ENCODE results near the gene FAAP20. TPM values are rescaled to one million over a fixed set of nuclear protein-coding genes. Genes with fewer than 3 reads are reported as not detected.

FAAP20 gene
- total and polyA plus RNA-seq, 2 experiments from 2014 or later = 79.1 to 167 TPM

DNA sequence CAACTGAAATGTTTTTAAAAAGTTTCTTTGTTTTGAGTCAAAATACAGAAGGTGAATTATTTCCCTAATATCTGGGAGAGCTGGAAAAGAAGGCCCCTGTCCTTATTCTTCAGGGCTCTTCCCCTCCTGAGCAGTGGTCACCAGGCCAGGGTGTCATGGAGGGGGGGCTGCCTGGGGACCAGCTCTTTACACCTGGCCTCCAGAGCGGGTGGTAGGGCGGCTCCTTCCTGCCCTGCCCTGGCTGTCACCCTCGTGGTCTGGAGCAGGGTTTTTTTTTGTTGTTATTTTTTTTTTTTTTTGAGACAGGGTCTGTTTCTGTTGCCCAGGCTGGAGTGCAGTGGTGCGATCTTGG lies 40.2 kb upstream of the FAAP20 start:
- Histone ChIP-seq H3K4me1 (ENCODE audit: insufficient read depth) (peaks cover 37% of the 10 kb centered on the region; the same call in 1 of the 2 replicates), H3K27me3 (ENCODE audit: insufficient read depth) (no peaks in the 10 kb centered on the region), H3K27ac (ENCODE audit: low read depth) (0 out of 2 replicates have a peak overlapping the region, but pooled peaks have one; percentile 55), H2AFZ (no peak overlapping the region), H3K36me3 (ENCODE audit: insufficient read depth) (no peaks in the 10 kb centered on the region), H3K9me2 (ENCODE audit: insufficient read depth) (no peaks in the 10 kb centered on the region), H3K79me2 (replicated peaks; ENCODE audit: insufficient read depth) (peaks cover 100% of the 10 kb centered on the region), H3K4me3 (no peak overlapping the region), H4K20me1 (replicated peaks; ENCODE audit: insufficient read depth) (peaks cover 86% of the 10 kb centered on the region), H3F3A (replicated peaks; ENCODE audit: low read depth) (peaks cover 13% of the 10 kb centered on the region; the same call in 1 of the 2 replicates), H3K4me2 (no peak overlapping the region)
- TF ChIP-seq EZH2phosphoT487 (IDR thresholded peaks at IDR 0.05; ENCODE audit: unreplicated experiment) (no peak), JUNB (IDR thresholded peaks at IDR 0.05; ENCODE audit: unreplicated experiment) (no peak), ZNF114 (CRISPR knock-in tag; IDR thresholded peaks at IDR 0.05) (no peak), NANOG (IDR thresholded peaks at IDR 0.05; ENCODE audit: borderline replicate concordance) (no peak), ZNF331 (CRISPR knock-in tag; IDR thresholded peaks at IDR 0.05; ENCODE audit: low read depth) (no peak), EZH2 (IDR thresholded peaks at IDR 0.05; ENCODE audit: low read depth, unreplicated experiment) (no peak), CREB1 (CRISPR knock-in tag; IDR thresholded peaks at IDR 0.05; ENCODE audit: low read depth) (no peak)
- TF ChIP-seq, protein P1, sequence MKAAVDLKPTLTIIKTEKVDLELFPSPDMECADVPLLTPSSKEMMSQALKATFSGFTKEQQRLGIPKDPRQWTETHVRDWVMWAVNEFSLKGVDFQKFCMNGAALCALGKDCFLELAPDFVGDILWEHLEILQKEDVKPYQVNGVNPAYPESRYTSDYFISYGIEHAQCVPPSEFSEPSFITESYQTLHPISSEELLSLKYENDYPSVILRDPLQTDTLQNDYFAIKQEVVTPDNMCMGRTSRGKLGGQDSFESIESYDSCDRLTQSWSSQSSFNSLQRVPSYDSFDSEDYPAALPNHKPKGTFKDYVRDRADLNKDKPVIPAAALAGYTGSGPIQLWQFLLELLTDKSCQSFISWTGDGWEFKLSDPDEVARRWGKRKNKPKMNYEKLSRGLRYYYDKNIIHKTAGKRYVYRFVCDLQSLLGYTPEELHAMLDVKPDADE (IDR thresholded peaks at IDR 0.05) = no peak
- TF ChIP-seq, protein P2, sequence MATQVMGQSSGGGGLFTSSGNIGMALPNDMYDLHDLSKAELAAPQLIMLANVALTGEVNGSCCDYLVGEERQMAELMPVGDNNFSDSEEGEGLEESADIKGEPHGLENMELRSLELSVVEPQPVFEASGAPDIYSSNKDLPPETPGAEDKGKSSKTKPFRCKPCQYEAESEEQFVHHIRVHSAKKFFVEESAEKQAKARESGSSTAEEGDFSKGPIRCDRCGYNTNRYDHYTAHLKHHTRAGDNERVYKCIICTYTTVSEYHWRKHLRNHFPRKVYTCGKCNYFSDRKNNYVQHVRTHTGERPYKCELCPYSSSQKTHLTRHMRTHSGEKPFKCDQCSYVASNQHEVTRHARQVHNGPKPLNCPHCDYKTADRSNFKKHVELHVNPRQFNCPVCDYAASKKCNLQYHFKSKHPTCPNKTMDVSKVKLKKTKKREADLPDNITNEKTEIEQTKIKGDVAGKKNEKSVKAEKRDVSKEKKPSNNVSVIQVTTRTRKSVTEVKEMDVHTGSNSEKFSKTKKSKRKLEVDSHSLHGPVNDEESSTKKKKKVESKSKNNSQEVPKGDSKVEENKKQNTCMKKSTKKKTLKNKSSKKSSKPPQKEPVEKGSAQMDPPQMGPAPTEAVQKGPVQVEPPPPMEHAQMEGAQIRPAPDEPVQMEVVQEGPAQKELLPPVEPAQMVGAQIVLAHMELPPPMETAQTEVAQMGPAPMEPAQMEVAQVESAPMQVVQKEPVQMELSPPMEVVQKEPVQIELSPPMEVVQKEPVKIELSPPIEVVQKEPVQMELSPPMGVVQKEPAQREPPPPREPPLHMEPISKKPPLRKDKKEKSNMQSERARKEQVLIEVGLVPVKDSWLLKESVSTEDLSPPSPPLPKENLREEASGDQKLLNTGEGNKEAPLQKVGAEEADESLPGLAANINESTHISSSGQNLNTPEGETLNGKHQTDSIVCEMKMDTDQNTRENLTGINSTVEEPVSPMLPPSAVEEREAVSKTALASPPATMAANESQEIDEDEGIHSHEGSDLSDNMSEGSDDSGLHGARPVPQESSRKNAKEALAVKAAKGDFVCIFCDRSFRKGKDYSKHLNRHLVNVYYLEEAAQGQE (IDR thresholded peaks at IDR 0.05; ENCODE audit: unreplicated experiment) = no peak
- TF ChIP-seq, protein P3, sequence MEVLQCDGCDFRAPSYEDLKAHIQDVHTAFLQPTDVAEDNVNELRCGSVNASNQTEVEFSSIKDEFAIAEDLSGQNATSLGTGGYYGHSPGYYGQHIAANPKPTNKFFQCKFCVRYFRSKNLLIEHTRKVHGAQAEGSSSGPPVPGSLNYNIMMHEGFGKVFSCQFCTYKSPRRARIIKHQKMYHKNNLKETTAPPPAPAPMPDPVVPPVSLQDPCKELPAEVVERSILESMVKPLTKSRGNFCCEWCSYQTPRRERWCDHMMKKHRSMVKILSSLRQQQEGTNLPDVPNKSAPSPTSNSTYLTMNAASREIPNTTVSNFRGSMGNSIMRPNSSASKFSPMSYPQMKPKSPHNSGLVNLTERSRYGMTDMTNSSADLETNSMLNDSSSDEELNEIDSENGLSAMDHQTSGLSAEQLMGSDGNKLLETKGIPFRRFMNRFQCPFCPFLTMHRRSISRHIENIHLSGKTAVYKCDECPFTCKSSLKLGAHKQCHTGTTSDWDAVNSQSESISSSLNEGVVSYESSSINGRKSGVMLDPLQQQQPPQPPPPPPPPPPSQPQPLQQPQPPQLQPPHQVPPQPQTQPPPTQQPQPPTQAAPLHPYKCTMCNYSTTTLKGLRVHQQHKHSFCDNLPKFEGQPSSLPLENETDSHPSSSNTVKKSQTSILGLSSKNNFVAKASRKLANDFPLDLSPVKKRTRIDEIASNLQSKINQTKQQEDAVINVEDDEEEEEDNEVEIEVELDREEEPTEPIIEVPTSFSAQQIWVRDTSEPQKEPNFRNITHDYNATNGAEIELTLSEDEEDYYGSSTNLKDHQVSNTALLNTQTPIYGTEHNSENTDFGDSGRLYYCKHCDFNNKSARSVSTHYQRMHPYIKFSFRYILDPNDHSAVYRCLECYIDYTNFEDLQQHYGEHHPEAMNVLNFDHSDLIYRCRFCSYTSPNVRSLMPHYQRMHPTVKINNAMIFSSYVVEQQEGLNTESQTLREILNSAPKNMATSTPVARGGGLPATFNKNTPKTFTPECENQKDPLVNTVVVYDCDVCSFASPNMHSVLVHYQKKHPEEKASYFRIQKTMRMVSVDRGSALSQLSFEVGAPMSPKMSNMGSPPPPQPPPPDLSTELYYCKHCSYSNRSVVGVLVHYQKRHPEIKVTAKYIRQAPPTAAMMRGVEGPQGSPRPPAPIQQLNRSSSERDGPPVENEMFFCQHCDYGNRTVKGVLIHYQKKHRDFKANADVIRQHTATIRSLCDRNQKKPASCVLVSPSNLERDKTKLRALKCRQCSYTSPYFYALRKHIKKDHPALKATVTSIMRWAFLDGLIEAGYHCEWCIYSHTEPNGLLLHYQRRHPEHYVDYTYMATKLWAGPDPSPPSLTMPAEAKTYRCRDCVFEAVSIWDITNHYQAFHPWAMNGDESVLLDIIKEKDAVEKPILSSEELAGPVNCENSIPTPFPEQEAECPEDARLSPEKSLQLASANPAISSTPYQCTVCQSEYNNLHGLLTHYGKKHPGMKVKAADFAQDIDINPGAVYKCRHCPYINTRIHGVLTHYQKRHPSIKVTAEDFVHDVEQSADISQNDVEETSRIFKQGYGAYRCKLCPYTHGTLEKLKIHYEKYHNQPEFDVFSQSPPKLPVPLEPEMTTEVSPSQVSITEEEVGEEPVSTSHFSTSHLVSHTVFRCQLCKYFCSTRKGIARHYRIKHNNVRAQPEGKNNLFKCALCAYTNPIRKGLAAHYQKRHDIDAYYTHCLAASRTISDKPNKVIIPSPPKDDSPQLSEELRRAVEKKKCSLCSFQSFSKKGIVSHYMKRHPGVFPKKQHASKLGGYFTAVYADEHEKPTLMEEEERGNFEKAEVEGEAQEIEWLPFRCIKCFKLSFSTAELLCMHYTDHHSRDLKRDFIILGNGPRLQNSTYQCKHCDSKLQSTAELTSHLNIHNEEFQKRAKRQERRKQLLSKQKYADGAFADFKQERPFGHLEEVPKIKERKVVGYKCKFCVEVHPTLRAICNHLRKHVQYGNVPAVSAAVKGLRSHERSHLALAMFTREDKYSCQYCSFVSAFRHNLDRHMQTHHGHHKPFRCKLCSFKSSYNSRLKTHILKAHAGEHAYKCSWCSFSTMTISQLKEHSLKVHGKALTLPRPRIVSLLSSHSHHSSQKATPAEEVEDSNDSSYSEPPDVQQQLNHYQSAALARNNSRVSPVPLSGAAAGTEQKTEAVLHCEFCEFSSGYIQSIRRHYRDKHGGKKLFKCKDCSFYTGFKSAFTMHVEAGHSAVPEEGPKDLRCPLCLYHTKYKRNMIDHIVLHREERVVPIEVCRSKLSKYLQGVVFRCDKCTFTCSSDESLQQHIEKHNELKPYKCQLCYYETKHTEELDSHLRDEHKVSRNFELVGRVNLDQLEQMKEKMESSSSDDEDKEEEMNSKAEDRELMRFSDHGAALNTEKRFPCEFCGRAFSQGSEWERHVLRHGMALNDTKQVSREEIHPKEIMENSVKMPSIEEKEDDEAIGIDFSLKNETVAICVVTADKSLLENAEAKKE (CRISPR knock-in tag; IDR thresholded peaks at IDR 0.05) = no peak
- Mint-ChIP-seq H3K4me3 (no peak overlapping the region), H3K27me3 (ENCODE audit: insufficient read depth, low read depth, poor library complexity) (peaks cover 14% of the 10 kb centered on the region), H3K4me1 (peaks cover 68% of the 10 kb centered on the region), H3K36me3 (ENCODE audit: low read depth) (peaks cover 4% of the 10 kb centered on the region; the same call in 1 of the 3 replicates), H3K27ac (no peak overlapping the region), H3K9me3 (no peaks in the 10 kb centered on the region; the same call in 2 of the 3 replicates)
- peak; percentile 0 for DNase-seq (ENCODE audit: low spot score)
- ATAC-seq = no peak
